HG02642 (cell line): ENCODE results near the gene ZNF672.

ENCODE experiments used
- ATAC-seq: cut with Tn5 transposase; IDR thresholded peaks from one replicate; pipeline ENCODE4 v1.9.1; 2021; ENCODE audit warnings: mild to moderate bottlenecking; ENCODE audit not compliant: unreplicated experiment, poor library complexity

Gene ZNF672

DNA sequence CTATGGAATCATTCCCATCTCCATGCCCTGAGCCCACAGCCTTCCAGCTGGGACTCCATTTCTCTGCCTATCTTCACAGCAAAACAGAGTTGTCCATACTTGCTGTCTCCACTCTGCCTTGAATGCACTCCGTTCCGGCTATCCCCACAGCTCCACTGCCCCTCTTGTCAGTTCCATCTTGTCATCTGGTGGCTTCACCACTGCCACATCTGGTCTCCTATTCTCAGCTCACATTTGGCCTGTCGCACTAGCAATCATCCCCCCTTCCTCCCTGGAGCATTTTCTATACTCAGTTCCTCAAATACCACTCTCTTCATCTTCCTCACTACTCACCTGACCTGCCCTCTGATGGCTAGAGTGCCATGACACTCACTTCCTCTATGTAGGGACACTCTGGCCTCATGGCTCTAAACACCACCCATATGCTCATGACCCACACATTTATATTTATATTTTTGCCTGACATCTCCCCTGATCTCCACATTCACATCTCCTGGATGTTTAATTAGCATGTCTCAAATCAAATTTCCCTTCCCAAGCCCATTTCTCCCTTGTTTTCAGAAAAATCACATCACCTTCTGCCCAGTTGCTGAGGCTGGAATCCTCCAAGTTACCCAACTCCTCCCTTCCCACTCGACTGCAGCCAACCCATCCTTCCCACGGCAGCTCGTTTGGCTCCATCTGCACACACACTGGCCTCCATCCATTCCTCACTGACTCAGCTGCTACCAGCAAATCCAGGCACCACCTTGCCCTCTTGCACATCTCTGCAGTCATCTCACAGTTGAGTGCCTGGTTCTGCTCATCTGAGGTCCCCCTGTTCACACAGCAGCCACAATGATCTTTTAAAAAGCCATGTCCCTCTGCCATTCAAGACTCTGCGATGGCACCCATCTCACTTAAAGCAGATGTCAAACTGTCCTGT lies 14.7 kb downstream of the ZNF672 start:
- ATAC-seq: no peak

DNA sequence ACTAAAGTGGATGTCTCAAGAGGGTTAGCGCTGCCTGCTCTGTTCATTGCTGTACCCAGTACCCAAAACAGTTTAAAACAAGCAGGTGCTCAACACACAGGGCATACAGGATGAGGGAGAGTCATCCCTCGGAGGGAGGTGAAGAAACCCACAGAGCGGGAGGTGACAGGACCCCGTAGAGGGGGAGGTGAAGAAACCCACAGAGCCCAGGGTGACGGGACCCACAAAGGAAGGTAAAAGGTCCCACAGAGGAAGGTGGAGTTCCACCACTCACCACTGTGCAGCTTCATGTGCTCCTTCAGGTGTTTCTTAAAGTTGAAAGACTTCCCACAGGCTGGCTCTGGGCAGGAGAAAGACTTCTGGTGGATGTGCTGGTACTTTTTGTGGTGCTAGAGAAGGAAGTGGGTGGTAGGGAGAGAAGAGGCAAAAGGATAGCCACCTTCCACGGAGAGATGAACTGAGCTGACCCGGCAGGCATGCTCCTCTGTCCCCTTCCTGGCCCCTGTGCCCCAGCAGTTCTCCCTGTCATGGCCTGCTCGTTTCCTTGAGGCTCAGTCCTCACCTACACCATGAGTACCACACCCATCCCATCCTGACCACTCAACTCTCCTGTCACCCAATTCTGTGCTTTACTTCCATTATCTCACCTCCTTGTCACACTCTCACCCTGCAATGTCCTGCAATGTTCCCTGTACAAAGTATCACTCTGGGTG lies 15.8 kb downstream of the ZNF672 start:
- no peak for ATAC-seq

DNA sequence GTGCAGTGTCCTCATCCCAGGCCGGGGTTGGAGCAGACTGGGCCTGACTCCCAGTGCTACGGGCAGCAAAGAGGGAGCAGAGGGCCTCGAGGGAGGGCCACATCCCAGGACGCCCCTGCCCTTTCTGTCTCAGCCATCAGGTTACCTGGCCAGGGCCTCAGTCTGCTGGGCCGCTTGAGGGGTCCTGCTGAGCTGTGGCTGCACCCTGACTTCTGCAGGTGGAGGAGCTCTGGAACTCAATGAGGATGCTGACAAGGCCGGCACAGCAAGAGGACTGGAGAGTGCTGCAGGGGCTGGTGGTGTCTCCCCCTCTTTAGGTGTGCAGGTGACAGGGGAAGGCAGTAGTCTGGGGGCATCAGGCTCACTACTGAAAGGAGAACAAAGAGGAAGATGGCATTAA lies 17.6 kb downstream of the ZNF672 start:
- ATAC-seq: no peak

DNA sequence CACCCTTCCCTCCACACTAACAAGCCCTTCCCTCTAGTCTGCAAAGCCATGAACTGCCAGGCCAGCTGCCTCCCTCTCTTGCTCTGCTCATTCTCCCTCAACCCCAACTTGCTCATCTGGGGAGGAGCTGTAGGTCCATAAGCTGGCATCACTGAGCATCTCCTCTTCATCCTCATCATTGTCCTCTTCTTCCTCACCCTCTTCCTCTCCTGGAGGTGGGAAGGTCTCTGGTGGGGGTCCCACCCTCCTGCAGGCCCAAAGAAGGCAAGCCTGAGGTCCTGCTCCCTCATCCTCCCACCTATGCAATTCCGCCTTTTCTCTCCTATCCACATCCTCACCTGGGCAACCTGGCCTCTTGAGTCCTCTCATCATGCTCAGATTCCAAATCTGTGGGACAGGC lies 18.2 kb downstream of the ZNF672 start:
- ATAC-seq: no peak

DNA sequence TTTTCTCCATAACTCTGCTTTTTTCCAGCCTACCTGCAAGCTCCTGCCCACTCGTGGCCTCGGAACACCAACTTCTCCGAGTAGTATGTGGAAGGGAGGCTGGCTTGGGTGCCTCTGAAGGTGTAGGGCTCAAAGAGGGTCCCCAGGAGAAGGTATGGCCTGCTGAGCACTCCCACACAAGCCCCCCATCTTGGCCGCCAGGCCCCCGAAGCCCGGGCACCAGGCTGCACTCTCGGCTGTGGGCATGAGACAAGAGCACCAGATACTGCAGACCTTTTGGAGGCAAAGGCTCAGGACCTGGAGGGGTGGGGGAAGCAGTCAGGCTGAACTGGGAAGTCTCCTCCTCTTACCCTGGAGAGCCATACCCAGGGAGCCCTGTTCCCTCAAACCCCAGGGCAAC lies 19.2 kb downstream of the ZNF672 start:
- no peak for ATAC-seq

DNA sequence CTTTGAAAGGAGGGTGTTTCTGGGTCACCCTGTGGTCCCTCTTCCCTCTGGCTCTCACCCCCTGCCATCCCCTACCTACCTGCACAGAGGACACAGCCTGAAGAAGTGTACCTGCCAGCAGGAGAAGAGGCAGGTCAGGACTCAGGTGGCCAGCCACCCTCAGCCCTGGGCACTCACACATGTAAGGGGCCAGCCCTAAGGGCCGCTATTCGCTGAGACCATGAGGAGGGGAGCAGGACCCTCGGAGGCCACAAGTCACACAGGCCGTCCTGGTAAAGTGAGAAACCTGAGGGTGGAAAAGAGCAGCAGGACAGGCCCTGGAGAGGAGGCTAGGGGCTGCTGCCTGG lies 19.7 kb downstream of the ZNF672 start:
- no peak for ATAC-seq

DNA sequence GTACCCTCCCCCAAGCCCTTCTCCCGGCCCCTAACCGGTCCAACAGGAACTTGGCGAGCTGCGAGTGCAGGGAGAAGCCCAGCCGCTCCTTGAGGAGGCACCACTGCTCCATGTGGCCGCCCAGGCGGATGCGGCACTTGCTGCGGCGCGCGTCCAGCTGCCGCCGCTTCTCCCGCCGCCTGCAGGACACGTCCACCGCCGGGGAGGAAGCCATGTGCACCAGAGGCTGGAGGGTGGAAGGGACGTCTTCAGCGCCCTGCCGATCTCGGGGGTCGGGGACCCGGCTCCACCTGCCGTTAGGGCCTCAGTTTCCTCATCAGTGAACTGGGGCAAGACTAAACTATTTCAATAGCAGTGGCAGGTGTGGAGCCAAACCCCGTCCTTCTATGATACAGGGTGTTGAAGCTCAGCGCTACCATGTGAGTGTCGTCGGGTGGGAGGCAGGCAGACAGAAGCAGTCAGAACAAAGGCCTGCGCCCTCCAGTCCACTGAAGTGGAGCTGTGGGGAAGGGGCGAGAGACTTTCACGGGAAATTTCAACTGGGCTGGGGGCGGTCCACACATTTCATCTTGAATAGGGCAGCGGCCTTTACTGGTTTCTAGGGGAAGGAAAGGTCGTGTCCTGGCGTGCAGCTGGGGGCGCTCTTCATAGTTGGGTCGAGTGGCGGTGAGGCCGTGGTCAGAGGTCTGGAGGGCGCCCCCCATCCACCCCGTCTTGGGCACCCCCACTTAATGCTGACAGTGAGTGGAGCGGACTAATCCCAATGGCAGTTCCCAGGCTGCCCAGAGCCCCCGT lies 20.3 kb downstream of the ZNF672 start:
- ATAC-seq: peak; percentile 43

DNA sequence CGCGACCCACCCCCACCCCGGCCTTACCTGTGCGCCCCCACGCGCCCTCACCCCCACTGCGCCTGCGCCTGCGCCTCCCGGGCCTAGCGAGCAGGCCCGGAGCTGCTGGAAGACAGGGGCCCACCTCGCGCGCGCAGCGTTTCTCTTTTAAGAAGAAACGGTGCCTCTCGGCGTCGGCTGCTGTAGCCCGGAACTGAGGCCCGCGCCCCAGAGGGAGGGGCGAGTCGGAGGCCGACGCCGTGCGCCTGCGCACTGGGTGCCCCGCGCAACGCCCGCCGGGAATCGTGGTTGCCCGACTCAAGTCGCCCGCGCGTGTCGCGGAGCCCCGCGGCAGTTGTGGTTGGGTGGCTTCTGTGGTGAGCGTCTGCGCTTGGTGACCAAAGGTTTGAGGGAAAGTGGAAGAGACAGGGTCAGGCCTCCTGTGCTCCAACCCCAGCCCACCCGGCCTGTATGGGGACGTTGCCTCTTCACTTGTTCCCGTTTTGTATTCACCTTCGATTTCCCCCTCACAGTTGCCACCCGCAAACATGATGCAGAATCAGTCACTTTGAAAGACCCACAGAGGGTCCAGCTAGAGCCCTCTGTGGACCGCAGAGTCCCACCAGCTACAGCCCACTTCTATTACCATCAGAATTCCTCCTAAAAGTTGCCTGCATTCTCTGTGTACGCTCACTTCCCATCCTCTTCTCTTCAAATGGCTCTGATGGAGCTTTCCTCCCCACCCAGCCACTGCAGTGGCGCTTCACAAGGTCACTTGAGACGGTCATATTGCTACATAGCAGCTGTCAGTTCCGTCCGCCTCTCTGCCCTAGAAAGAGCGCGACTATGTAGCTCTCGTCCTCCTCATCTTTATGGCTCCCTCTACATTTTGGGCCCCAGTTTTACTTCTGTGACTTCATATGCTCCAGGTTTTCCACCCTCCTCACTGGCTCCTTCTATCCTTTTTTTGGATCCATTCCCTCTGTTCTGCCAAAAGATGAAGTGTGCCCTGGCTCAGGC lies 21.2 kb downstream of the ZNF672 start, which contains the start of gene ZNF692:
ZNF692 (minus strand) TSS at position 195 of the 999 bp plus-strand sequence. CDS start 776 bp downstream, outside the sequence.
- ATAC-seq: peak; percentile 86

DNA sequence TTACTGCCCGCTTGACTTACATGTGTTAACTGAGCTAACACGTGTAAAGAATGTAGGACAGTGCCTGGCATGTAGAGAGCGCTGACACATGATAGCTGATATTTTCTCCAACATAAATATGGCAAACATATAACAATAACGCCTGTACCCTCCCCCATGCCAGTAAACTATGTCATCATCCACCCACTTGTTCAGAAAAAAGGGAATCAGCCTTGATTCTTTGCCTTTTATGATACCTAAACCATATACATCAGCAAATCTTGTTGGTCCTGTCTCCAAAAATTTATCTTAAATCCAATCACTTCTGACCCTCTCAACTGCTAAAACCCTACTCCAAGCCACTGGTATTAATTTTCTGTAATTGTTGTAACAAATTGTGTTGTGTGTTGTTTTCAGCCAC lies 22.0 kb downstream of the ZNF672 start:
- no peak for ATAC-seq

DNA sequence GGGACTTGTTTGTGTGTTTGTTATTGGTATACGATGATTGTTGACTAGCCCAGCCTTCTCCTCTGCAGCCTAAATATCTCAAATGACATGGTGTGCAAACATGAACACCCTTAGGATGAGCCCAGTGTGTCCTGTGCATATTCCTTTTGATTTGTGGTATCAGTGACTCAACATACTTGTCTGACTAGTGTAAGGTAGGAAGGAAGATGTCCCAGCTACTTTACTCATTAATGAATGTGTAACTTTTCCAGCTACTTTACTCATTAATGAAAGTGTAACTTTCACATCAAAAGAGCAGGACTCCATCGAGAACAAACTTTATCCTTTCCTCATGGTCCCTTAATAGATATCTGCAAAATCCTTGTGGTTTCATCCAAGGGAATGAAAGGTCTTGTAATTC lies 23.6 kb downstream of the ZNF672 start:
- ATAC-seq: no peak

DNA sequence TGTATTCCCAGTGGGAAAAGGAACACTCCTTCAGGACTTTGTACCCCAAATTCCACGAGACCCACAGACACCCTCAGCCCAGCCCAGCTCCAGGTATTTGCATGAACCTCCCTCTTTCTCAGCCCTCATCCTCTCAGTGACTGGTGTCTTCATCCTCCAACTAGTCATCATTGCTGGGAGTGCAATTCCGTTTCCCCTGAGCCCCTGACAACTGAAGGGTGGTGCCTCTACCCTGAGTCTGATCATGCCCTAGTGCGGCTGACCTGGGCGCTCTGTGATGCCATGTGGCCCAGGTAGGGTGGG lies 24.6 kb downstream of the ZNF672 start:
- peak; percentile 3 for ATAC-seq

DNA sequence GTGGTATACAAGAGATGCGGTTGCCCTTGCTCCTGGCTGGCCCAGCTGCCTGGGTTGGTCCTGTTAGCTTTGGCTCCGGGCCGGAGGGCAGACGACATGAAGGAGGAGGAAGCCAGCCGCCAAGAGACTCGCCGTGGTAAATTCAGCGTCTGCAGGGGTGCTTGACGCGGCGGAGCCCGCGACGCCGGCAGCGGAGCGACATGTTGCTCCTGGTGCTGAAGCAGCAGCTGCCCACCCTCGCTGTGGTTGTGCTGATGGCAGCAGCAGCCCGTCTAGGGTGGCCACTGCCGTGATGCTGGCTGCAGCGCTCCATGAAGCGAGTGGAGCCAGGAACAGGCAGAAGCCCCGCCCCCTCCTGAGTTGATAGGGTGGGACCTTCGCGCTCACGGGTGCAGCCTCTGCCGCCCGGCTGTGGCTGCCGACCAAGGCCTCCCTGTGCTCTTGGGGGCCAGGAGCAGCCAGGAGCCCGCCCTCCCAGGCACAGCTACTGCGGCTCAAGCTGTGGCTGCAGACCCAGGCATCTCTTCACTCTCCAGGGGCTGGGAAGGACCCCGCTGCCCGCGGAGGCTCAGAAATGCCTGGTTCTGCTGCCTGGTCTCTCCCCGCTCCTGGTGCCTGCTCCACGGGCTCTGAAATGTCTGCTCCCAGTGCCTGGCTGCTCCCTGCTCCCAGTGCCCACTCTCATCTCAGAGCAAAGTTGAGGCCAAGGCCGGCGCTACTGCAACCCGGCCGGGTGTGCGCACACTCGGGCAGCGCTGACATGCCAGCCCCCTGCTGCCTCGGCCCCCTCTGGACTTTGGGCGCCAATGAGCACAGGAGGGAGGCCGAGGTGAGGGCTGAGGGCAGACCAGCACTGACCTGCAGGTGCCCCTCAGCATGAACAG lies 25.2 kb downstream of the ZNF672 start:
- peak; percentile 68 for ATAC-seq

DNA sequence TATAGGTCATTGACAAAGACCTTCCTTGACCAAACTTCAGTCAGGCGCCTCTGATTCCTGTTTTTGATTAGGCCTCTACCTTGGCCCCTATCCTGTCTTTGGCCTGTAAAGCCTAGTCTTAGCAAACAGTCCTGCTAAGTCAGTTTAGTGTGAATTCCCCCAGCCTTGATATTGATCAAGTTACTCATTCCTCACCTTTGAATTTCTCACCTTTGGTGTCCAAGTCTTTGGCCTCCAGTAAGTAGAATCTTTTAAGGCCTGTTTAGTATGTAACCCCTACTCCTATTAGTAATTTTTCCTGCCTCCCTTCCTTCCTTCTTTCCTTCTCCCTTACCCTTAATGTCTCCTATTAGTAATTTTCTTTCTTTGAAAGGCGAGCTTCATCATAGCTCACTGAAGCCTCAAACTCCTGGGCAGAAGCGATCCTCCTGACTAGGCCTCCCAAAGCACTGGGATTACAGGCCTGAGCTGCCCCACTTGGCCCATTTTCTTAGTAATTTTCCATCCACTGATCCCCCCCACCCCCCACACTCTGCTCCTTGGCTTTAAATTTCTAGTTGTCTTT lies 33.9 kb downstream of the ZNF672 start:
- no peak for ATAC-seq

DNA sequence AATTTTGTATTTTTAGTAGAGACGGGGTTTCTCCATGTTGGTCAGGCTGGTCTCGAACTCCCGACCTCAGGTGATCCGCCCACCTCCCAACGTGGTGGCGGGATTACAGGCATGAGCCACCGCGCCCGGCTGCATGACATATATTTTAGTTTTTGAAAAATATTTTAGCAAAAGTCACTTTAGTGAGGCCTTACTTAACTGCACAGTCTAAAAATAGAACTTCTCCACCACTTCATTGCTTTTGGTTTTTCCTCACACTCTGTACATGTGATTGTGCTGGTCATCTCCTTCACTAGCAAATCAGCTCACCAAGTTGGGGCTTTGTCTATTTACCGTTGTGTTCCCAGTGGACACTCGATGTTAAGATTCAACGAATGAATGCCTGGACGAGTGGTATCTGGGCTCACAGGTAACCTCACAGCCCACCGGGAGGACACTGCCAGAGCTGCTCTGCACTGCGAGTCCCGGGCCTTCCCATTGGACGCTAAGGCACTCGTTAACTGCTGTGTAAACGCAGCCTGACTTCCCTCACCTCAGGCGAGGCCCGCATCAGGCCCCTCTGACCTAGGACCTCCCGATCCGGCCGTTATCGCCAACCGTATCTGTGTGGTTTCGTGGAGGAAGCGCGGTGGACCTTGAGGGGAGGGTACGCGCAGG lies 34.9 kb downstream of the ZNF672 start:
- peak; percentile 46 for ATAC-seq

DNA sequence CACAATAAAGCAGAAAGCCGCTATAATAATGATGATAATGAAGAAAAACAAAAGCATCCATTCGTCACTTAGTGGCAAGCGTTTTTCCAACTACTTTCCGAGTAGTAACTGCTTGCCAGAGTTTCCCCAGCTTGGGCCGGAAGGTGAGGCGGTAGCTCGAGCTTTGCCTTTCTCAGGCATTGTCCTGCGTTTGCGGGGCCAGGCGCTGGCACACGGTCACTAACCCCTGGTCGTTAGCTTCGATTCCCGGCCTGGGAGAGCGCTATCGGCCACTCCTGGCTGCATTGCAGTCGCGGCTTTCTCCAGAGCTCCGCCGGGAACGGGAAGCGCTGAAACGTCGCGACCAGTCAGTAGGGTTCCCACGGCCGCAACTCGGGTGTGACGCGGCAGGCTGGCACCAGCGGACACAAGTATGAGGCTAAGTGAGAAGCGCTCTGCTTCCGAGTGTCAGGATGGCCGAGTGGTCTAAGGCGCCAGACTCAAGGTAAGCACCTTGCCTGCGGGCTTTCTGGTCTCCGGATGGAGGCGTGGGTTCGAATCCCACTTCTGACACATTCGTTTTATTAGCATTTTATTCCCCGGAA lies 35.5 kb downstream of the ZNF672 start:
- ATAC-seq: peak; percentile 85

DNA sequence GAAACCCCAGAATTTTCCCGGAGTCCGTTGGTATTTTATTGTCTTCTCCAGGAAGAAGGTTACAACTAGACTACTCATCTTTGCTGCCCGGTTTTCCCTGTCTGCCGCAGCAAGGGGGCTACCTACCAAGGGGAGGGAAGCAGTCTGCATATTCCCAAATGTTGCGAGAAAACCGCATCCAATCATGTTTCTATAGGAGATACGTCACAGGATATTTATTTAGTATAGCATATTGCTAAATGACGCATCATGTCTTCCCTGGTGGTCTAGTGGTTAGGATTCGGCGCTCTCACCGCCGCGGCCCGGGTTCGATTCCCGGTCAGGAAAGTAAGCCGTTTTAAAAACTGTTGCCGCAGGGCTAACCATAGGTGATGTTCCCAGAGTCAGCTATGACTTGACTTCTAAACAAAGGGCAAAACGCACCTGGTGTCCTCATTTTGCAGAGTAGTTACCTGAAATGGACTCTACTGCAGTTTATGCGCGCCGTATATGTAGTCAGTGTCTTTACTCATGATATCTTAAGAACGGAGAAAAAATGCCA lies 36.0 kb downstream of the ZNF672 start:
- ATAC-seq: peak; percentile 70

DNA sequence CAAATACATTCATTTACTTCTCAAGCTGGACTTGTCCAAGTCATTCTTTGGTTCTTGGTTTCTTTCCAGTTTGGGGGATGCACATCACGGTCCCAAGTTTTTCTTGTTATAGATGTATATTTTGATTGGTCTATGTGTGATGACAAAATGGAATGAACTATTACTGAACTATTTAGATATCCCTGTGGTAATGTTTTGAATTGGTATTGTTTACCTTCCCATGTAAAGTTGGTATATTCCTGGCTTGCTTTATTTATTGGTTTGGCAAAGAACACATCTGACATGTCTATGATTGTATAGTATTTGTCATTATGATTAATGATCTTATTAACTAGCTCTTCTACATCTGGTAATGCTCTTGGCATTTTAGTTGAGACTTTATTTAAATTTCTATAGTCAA lies 43.2 kb downstream of the ZNF672 start:
- no peak for ATAC-seq
